Transverse colon (tissue), 4 donors: ENCODE measurements around the gene KRTAP10-3. TPM values are rescaled to one million over a fixed set of nuclear protein-coding genes. Genes with fewer than 3 reads are reported as not detected.
A peak's percentile ranks its signal among the peaks of the same experiment; 100 is the strongest.

ENCODE experiments used
- DNase-seq: peaks from one replicate; pipeline ENCODE4 v3.0.0-alpha.2; 2019
- H3K27ac ChIP-seq, 4 donors: fragments of 200-600 bp; sonication (generic); 2 replicates each; pipeline ENCODE4 v1.5.1; 2016 to 2018; ENCODE audit warnings: inconsistent platforms in 4 of 4
- H3K27me3 ChIP-seq: fragments of 200-600 bp; sonication (generic); 2 replicates; pipeline ENCODE4 v1.5.1; 2017; ENCODE audit warnings: inconsistent platforms
- H3K36me3 ChIP-seq, 4 donors: fragments of 200-600 bp; sonication (generic); 2 replicates each; pipeline ENCODE4 v1.5.1; 2017 to 2019; ENCODE audit warnings: inconsistent platforms in 4 of 4
- H3K4me1 ChIP-seq, 4 donors: fragments of 200-600 bp; sonication (generic); 2 replicates each; pipeline ENCODE4 v1.5.1; 2017 to 2020; ENCODE audit warnings: inconsistent platforms in 4 of 4
- H3K4me3 ChIP-seq, 4 donors: fragments of 200-600 bp; sonication (generic); 1 replicate in 1 of 4; 2 replicates in 3 of 4; pipeline versions ENCODE4 v1.5.1 to v1.6.1; 2017 to 2019; ENCODE audit warnings: inconsistent platforms in 4 of 4
- H3K9me3 ChIP-seq, 2 donors: fragments of 200-600 bp; sonication (generic); 2 replicates each; pipeline ENCODE4 v1.5.1; 2017 to 2019; ENCODE audit warnings: inconsistent platforms in 2 of 2
- EP300 ChIP-seq: sonication (generic); formaldehyde crosslinking; IDR thresholded peaks from one replicate; pipeline ENCODE4 v1.6.1; 2017; ENCODE audit warnings: antibody characterized with exemption, low read depth
- POLR2A ChIP-seq: fragments of 450-650 bp; IDR thresholded peaks from one replicate; pipeline ENCODE4 v1.6.1; 2016; ENCODE audit warnings: antibody characterized with exemption, mild to moderate bottlenecking, moderate library complexity
- POLR2AphosphoS5 ChIP-seq, 3 donors: sonication (generic); formaldehyde crosslinking; IDR thresholded peaks; one replicate each; pipeline ENCODE4 v1.6.1; 2016; ENCODE audit warnings: antibody characterized with exemption in 3 of 3
- WGBS, 2 donors: methylation state at CpG; one replicate each; pipeline ENCODE4 v1.1.5; 2018; ENCODE audit warnings: low coverage in 1 of 2; 5-methylcytosine and 5-hydroxymethylcytosine counted together
- in situ Hi-C, 4 donors: fragments of 200-750 bp; cut with MboI; loops; one replicate each; pipeline versions ENCODE4 v1.15.0 to v1.15.1; 2017; ENCODE audit warnings: low sequenced_read_pairs in 3 of 4, low pct_ligation_motif_present in 1 of 4, low pct_unique_long_range_greater_than_20kb in 1 of 4
- intact Hi-C: fragments of 100-400 bp; cut with DNase I; formaldehyde crosslinking; loops from one replicate; pipeline ENCODE4 v1.15.1; 2023; ENCODE audit warnings: low total_unique reads
- total RNA-seq, 4 donors: library from RNA; depleted of rRNA; stranded (reverse); fragments of >200 nt; gene quantifications; one replicate each; pipeline ENCODE4 v1.1.0, GENCODE V29; 2016
- TF ChIP-seq, protein P1 (sequence below), 5 experiments: fragments of 200-600 bp in 3 of 5; fragments of 450-650 bp in 2 of 5; sonication (generic) in 3 of 5; IDR thresholded peaks; 1 replicate in 2 of 5; 2 replicates in 3 of 5; pipeline ENCODE4 v1.5.1; 2016 to 2017; ENCODE audit warnings: antibody characterized with exemption in 5 of 5, inconsistent platforms in 3 of 5, mild to moderate bottlenecking in 2 of 5, moderate library complexity in 1 of 5

Gene KRTAP10-3
- total RNA-seq, 4 donors from 2014 or later = not detected

DNA sequence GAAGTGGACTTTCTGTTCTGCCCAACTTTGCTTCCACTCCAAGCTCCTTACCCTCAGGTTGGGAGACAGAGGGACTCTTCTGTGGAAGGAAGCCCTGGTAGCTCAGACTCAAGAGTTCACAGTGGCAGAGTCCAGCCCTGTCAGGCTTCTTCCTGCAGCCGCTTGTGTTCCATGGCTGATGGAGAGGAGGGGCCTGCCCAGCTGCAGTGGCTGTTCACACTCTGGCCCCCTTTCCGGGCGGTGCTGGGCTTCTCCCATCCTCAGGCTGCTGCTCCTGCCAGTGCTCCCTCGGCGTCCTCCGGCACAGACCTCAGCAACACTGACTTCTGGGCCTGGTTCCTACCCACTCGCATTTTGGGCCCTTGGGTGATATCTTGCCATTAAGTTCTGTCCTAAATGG lies 22.6 kb downstream of the KRTAP10-3 start:
- TF ChIP-seq, protein P1, sequence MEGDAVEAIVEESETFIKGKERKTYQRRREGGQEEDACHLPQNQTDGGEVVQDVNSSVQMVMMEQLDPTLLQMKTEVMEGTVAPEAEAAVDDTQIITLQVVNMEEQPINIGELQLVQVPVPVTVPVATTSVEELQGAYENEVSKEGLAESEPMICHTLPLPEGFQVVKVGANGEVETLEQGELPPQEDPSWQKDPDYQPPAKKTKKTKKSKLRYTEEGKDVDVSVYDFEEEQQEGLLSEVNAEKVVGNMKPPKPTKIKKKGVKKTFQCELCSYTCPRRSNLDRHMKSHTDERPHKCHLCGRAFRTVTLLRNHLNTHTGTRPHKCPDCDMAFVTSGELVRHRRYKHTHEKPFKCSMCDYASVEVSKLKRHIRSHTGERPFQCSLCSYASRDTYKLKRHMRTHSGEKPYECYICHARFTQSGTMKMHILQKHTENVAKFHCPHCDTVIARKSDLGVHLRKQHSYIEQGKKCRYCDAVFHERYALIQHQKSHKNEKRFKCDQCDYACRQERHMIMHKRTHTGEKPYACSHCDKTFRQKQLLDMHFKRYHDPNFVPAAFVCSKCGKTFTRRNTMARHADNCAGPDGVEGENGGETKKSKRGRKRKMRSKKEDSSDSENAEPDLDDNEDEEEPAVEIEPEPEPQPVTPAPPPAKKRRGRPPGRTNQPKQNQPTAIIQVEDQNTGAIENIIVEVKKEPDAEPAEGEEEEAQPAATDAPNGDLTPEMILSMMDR (IDR thresholded peaks at IDR 0.05) = no peak
- TF ChIP-seq POLR2A (no peak), EP300 (no peak), POLR2AphosphoS5 (IDR thresholded peaks at IDR 0.05) (no peak)
- in situ Hi-C loops = no loop called here
- WGBS, 2 donors = 64 to 100% methylated on average over 1 to 7 of the region's 7 CpGs
- no peak overlapping the region for H3K4me3 ChIP-seq
- H3K4me1 ChIP-seq = no peaks in the 10 kb centered on the region
- no peak for DNase-seq
- intact Hi-C loops = no loop called here
- no peaks in the 10 kb centered on the region for H3K36me3 ChIP-seq
- H3K27ac ChIP-seq = no peak overlapping the region
- peaks cover 6% of the 10 kb centered on the region for H3K27me3 ChIP-seq
- no peaks in the 10 kb centered on the region for H3K9me3 ChIP-seq

DNA sequence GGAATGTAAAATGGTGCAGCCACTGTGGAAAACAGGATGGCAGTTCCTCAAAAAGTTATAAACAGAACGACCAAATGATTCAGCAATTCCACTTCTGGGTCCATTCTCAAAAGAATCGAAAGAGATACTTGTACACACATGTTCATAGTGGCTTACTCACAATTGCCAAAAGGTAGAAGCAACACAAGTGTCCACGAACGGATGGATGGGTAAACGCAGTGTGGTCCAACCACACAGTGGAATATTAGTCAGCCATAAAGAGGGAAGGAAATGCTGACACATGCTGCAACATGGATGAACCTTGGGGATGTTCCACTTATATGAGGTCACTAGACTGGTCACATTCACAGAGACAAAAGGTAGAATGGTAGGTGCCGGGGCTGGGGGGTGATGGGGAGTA lies 23.9 kb downstream of the KRTAP10-3 start:
- 84 to 91% methylated on average over 3 to 6 of the region's 6 CpGs for WGBS, 2 donors
- Histone ChIP-seq H3K27me3 (peaks cover 6% of the 10 kb centered on the region), H3K4me1 (no peaks in the 10 kb centered on the region), H3K36me3 (no peaks in the 10 kb centered on the region), H3K9me3 (no peaks in the 10 kb centered on the region), H3K4me3 (no peak overlapping the region), H3K27ac (no peak overlapping the region)
- in situ Hi-C loops = no loop called here
- no peak for TF ChIP-seq POLR2A
- intact Hi-C loops = no loop called here
- no peak for DNase-seq

DNA sequence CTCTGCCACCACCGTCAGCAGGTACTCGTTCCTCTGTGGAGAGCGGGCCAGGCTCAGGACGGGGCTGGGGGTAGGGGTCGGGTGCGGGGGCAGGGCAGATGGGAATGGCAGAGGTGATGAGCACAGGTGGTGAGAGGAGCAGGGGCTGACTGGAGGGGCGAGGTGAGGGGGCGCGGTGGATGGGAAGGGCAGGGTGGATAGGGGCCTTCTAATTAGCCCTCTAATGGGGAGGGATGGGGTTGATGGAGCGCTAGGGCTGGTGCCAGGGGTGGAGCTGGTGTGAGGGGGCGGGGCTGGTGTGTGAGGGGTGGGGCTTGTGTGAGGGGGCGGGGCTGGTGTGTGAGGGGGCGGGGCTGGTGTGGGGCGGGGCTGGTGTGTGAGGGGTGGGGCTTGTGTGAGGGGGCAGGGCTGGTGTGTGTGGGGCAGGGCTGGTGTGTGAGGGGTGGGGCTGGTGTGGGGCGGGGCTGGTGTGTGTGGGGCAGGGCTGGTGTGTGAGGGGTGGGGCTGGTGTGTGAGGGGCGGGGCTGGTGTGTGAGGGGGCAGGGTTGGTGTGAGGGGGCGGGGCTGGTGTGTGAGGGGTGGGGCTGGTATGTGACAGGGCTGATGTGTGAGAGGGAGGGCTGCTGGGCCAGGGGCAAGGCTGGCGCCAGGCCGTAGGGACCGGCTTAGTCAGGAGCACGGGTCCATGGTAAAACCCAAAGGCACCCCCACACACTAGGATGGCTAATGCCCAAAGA lies 24.5 kb downstream of the KRTAP10-3 start:
- H3K27me3 ChIP-seq = peaks cover 5% of the 10 kb centered on the region
- no peaks in the 10 kb centered on the region for H3K9me3 ChIP-seq
- TF ChIP-seq, protein P1 (IDR thresholded peaks at IDR 0.05) = no peak
- TF ChIP-seq POLR2AphosphoS5 (IDR thresholded peaks at IDR 0.05) (no peak), POLR2A (no peak), EP300 (no peak)
- H3K4me1 ChIP-seq = no peaks in the 10 kb centered on the region
- no peak overlapping the region for H3K27ac ChIP-seq
- in situ Hi-C loops = no loop called here
- DNase-seq = peak; percentile 4
- H3K36me3 ChIP-seq = no peaks in the 10 kb centered on the region
- no peak overlapping the region for H3K4me3 ChIP-seq
- WGBS, 2 donors = 92% methylated on average over 16 of the region's 21 CpGs; no CpG with 5 or more reads in 1 of the 2 donors
- intact Hi-C loops = no loop called here

DNA sequence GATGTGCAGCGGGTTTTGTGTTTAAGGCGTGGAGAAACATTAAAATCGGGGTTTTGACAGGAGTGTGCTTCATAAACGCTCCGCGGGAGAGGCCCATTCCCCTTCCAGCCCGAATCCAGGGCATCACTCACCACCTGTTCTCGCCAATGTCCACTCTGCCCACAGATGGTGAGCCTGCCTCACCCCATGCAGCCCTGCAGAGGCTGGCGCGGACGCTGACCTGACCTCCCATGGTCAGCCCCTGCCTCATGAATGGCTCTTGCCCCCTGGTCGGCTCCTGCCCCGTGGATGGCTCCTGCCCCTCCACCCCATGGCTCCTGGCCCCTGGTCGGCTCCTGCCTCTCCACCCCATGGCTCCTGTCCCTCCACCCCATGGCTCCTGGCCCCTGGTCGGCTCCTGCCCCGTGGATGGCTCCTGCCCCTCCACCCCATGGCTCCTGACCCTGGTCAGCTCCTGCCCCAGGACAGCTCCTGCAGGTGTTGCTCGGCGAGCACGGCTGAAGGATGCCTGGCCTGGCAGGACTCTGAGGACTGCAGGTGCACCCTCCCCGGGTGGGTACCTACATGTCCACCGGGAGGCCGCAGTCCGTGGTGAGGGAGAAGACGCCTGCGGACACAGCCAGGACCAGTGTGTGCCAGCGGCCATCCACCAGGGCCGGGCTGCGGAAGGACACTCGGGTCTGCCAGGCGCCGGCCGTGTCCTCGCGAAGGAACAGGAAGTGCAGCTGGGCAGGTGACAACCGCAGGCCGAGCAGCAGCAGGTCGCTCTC lies 25.3 kb downstream of the KRTAP10-3 start:
- intact Hi-C loops = no loop called here
- DNase-seq = peak; percentile 4
- whole genome bisulfite sequencing, 2 donors = 90% methylated on average over 37 of the region's 37 CpGs; no CpG with 5 or more reads in 1 of the 2 donors
- in situ Hi-C loops = no loop called here
- TF ChIP-seq, protein P1 (IDR thresholded peaks at IDR 0.05) = no peak
- no peak for TF ChIP-seq POLR2AphosphoS5 (IDR thresholded peaks at IDR 0.05)
- no peak for TF ChIP-seq EP300
- no peak for TF ChIP-seq POLR2A
- no peaks in the 10 kb centered on the region for H3K4me1 ChIP-seq
- H3K4me3 ChIP-seq = no peak overlapping the region
- H3K27ac ChIP-seq = no peak overlapping the region
- no peaks in the 10 kb centered on the region for H3K9me3 ChIP-seq
- H3K27me3 ChIP-seq = no peaks in the 10 kb centered on the region
- H3K36me3 ChIP-seq = no peaks in the 10 kb centered on the region
